Keratinocyte (primary cell): ENCODE measurements around the gene CFAP57. TPM values are rescaled to one million over a fixed set of nuclear protein-coding genes. Genes with fewer than 3 reads are reported as not detected.

ENCODE experiments used
- DNase-seq: peaks from one replicate; pipeline ENCODE4 v3.0.0-alpha.2; 2011; ENCODE audit warnings: low read depth, missing footprints, low spot score
- FAIRE-seq: peaks from 2 replicates; lab custom pipeline; 2011; peaks lifted over from hg19 to GRCh38; lab: Jason Lieb, UNC
- H2AFZ ChIP-seq: 2 replicates; pipeline ENCODE4 v1.6.0; 2012; ENCODE audit warnings: low read length, control low read depth, inconsistent platforms; ENCODE audit not compliant: control insufficient read depth
- H3K27ac ChIP-seq: 2 replicates; pipeline ENCODE4 v1.5.1; 2011; ENCODE audit warnings: low read length; ENCODE audit not compliant: control insufficient read depth, insufficient read depth
- H3K27me3 ChIP-seq: 3 replicates; pipeline ENCODE4 v1.6.0; 2011; ENCODE audit warnings: low read length; ENCODE audit not compliant: control insufficient read depth, insufficient read depth; ENCODE audit errors: extremely low read depth
- H3K36me3 ChIP-seq, 2 experiments: 2 replicates in 1 of 2; 3 replicates in 1 of 2; pipeline ENCODE4 v1.5.1; 2011; ENCODE audit warnings: low read length in 2 of 2, mild to moderate bottlenecking in 1 of 2; ENCODE audit not compliant: control insufficient read depth in 2 of 2, insufficient read depth in 2 of 2; ENCODE audit errors: extremely low read depth in 1 of 2
- H3K4me1 ChIP-seq: 3 replicates; pipeline ENCODE4 v1.5.1; 2011; ENCODE audit warnings: low read length; ENCODE audit not compliant: control insufficient read depth, insufficient read depth; ENCODE audit errors: extremely low read depth
- H3K4me2 ChIP-seq: 3 replicates; pipeline ENCODE4 v1.6.0; 2011; ENCODE audit warnings: low read depth, low read length; ENCODE audit not compliant: control insufficient read depth, insufficient read depth; ENCODE audit errors: extremely low read depth
- H3K4me3 ChIP-seq, 3 experiments: fragments of 200-600 bp in 1 of 3; sonication (generic) in 1 of 3; 2 replicates in 2 of 3; 3 replicates in 1 of 3; pipeline ENCODE4 v1.5.1; 2011 to 2016; ENCODE audit warnings: low read length in 3 of 3, mild to moderate bottlenecking in 3 of 3, control low read depth in 2 of 3, inconsistent platforms in 1 of 3, low read depth in 1 of 3, mixed read lengths in 1 of 3, mixed run types in 1 of 3, moderate library complexity in 1 of 3; ENCODE audit not compliant: control insufficient read depth in 2 of 3, insufficient read depth in 2 of 3; ENCODE audit errors: extremely low read depth in 1 of 3
- H3K79me2 ChIP-seq: 2 replicates; pipeline ENCODE4 v1.6.0; 2012; ENCODE audit warnings: low read length; ENCODE audit not compliant: control insufficient read depth, insufficient read depth
- H3K9ac ChIP-seq: 3 replicates; pipeline ENCODE4 v1.6.0; 2011; ENCODE audit warnings: low read length; ENCODE audit not compliant: control insufficient read depth, insufficient read depth; ENCODE audit errors: extremely low read depth
- H3K9me1 ChIP-seq: 3 replicates; pipeline ENCODE4 v1.6.0; 2011; ENCODE audit warnings: low read length; ENCODE audit not compliant: control insufficient read depth, insufficient read depth; ENCODE audit errors: extremely low read depth
- H3K9me3 ChIP-seq: 2 replicates; pipeline ENCODE4 v1.5.1; 2012; ENCODE audit warnings: low read depth, low read length; ENCODE audit not compliant: control insufficient read depth
- H4K20me1 ChIP-seq: 3 replicates; pipeline ENCODE4 v1.6.0; 2011; ENCODE audit warnings: low read length; ENCODE audit not compliant: control insufficient read depth, insufficient read depth; ENCODE audit errors: extremely low read depth
- CTCF ChIP-seq, 3 experiments: IDR thresholded peaks in 1 of 3; conservative IDR thresholded peaks in 1 of 3; optimal IDR thresholded peaks in 1 of 3; 2 replicates in 2 of 3; 3 replicates in 1 of 3; pipeline versions ENCODE3 to v1.5.1; 2011; ENCODE audit warnings: low read length in 3 of 3, mild to moderate bottlenecking in 3 of 3, moderate library complexity in 2 of 3, control low read depth in 1 of 3, inconsistent platforms in 1 of 3; ENCODE audit not compliant: insufficient read depth in 2 of 3; ENCODE audit errors: extremely low read depth in 1 of 3
- EZH2 ChIP-seq: IDR thresholded peaks from one replicate; pipeline ENCODE4 v1.6.1; 2012; ENCODE audit warnings: inconsistent platforms, mild to moderate bottlenecking, low read length, moderate library complexity
- dilution Hi-C: fragments of 300-500 bp; cut with MboI; formaldehyde crosslinking; loops from one replicate; pipeline ENCODE4 v1.7.0; 2020; ENCODE audit warnings: low sequenced_read_pairs; ENCODE audit not compliant: extremely low pct_ligation_motif_present
- polyA plus RNA-seq, 5 experiments: library from polyadenylated mRNA; depleted of rRNA in 3 of 5; stranded (reverse) in 3 of 5; stranded (forward) in 1 of 5; unstranded in 1 of 5; fragments of >200 nt; gene quantifications; 1 replicate in 1 of 5; 2 replicates in 3 of 5; 3 replicates in 1 of 5; pipeline versions ENCODE4 v1.2.1 to v1.2.3, GENCODE V29; 2011 to 2012; ENCODE audit warnings: missing spikeins in 2 of 5, low read depth in 1 of 5, low replicate concordance in 1 of 5
- small RNA-seq, 3 experiments: library from RNA; depleted of rRNA; stranded (forward); fragments of <200 nt; gene quantifications; one replicate each; pipeline ENCODE3, GENCODE V24; 2012; ENCODE audit warnings: low read depth in 3 of 3, low replicate concordance in 1 of 3; ENCODE audit not compliant: insufficient read length in 3 of 3

CFAP57 gene
- polyA plus RNA-seq, 1 donor (not counting 4 experiments of a cell fraction or from before 2014, with no cell fraction given): 0.39 TPM

DNA sequence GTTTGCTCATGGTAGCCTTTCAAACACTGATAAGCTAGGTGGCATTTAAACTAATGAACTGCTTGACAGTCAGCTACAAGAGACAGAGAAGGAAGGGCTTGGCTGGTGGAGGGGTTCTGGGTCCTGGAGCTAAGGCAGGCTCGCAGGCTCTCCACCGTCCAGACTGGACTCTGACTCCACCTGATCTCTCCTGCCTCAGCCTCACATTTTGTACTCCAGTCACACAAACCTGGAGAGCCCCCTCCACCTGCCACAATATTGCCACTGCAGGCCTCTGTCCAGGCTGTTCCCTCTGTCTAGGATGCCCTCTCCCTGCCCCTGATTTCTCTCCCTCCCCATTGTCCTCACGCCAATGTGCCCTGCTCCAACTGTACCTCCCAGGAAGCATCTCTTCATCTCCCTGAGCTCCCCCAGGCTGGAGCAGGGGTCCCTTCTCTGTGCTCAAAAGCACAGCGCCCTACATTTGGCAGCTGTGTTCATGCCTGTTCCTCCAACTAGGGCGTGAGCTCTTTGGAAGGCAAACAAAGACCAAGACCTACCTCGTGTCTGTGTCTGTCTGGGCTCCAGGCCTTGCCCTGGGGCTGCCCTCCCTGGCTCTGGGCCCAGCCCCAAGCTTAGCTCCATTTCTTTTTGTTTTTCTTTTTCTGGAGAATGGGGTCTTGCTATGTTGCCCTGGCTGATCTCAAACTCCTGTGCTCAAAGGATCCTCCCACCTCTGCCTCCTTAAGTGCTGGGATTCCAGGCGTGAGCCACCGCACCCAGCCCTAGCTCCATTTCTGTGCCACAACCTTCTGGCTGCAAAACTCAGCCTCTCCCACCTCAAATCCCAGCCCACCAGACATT lies 131.6 kb downstream of the CFAP57 start:
- H2AFZ ChIP-seq: no peak overlapping the region
- dilution Hi-C loops: no loop called here
- DNase-seq: no peak
- peaks cover 8% of the 10 kb centered on the region for H3K27me3 ChIP-seq
- no peaks in the 10 kb centered on the region for H3K36me3 ChIP-seq
- H3K4me3 ChIP-seq: no peak overlapping the region
- H3K9me3 ChIP-seq: no peaks in the 10 kb centered on the region
- H3K4me2 ChIP-seq: no peak overlapping the region
- TF ChIP-seq CTCF (optimal IDR thresholded peaks at IDR 0.05 in 1 of 3, IDR thresholded peaks at IDR 0.05 in 1 of 3, conservative IDR thresholded peaks at IDR 0.05 in 1 of 3; ENCODE audit: extremely low read depth in 1 of 3, insufficient read depth in 2 of 3, low read length in 3 of 3) (no peak), EZH2 (no peak)
- H3K9me1 ChIP-seq: no peaks in the 10 kb centered on the region
- no peak overlapping the region for H3K9ac ChIP-seq
- no peak for FAIRE-seq
- no peaks in the 10 kb centered on the region for H4K20me1 ChIP-seq
- no peaks in the 10 kb centered on the region for H3K79me2 ChIP-seq
- no peak overlapping the region for H3K27ac ChIP-seq
- no peaks in the 10 kb centered on the region for H3K4me1 ChIP-seq

Small RNA genes lying within 50 kb of the gene (small RNA-seq; reads per million reads assigned to genes)
- gene RNA5SP46: 0 reads per million in 3 experiments

Other genes starting within 250 kb of the CFAP57 start
- 580 to 1,115 TPM (median 689 TPM) in 3 replicates for gene SLC2A1, start 213.5 kb upstream of the CFAP57 start, polyA plus RNA-seq
- gene EBNA1BP2, start within 50 bp of the CFAP57 start, polyA plus RNA-seq: 53.2 to 140 TPM (median 122 TPM) in 3 replicates
- gene TMEM125, start 97.7 kb downstream of the CFAP57 start, polyA plus RNA-seq: 0.92 to 2.4 TPM (median 1.0 TPM) in 3 replicates
- gene C1orf210, start 113.3 kb downstream of the CFAP57 start, polyA plus RNA-seq: 4.6 to 6.4 TPM (median 5.6 TPM) in 3 replicates
- 0.03 TPM in 1 of 3 replicates, not detected in the others for gene TIE1, start 128.7 kb downstream of the CFAP57 start, polyA plus RNA-seq
- gene MPL, start 165.5 kb downstream of the CFAP57 start, polyA plus RNA-seq: 0.07 TPM in 1 of 3 replicates, not detected in the others
- 13.6 to 102 TPM (median 84.2 TPM) in 3 replicates for gene CDC20, start 186.7 kb downstream of the CFAP57 start, polyA plus RNA-seq
- 277 to 331 TPM (median 283 TPM) in 3 replicates for gene ELOVL1, start 195.7 kb downstream of the CFAP57 start, polyA plus RNA-seq
- gene MED8, start 217.5 kb downstream of the CFAP57 start, polyA plus RNA-seq: 11.1 to 28.7 TPM (median 14.3 TPM) in 3 replicates
- 5.9 to 6.7 TPM (median 6.1 TPM) in 3 replicates for gene SZT2, start 217.6 kb downstream of the CFAP57 start, polyA plus RNA-seq